Stimulated activated CD8-positive, alpha-beta memory T cell treated with anti-CD3 and anti-CD28 coated beads, Interleukin-7, amount 100 ng/mL, for 24 hours (primary cell): ENCODE measurements around the gene SLC35A2.

Experiments
- DNase-seq: peaks from one replicate; pipeline ENCODE4 v3.0.0-alpha.2; 2020; ENCODE audit warnings: low read depth

The SLC35A2 gene

GRCh38 chrX:48927736-48928382 lies 16.4 kb upstream of the SLC35A2 start:
- DNase-seq = no peak

DNA sequence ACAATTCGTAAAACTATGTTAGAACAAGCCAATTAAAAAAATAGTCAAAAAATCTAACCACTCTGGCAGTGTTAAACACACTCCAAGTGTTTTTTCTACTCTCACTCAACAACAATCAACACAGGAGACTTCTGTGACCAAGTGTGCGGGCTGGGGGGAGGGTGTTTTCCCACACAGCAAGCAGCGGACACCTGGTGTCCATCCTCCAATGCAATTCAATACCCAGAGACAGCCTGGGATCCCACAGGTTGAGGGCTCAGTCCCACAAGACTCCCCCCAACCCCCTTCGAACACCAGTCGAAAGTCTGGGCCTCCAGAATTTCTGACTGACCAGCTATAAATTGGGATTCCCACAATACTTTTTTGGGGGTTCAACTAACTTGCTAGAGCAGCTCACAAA lies 15.7 kb upstream of the SLC35A2 start:
- DNase-seq = no peak

- no peak for DNase-seq
Observed at GRCh38 chrX:48924270-48924669, 12.8 kb upstream of the SLC35A2 start.

DNA sequence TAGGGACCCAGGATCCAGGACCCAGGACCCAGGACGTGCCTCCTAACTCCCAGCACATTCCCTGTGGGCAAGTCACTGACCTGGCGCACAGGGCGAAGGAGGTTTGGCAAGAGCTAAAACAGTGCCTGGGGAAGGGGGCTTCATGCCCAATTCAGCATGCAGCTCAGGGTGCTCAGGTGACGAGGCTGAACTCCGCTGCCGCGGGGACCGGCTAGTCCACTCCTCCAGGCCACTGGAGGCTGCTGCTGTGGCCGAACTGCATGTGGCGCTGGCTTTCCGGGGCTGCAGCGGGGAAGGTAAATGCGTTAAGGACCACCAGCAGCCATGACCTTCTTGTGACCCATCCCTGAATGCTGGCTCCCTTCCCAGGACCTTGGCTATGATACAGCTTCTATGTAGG lies 12.3 kb upstream of the SLC35A2 start:
- DNase-seq = no peak

- DNase-seq = no peak
Observed at GRCh38 chrX:48920718-48921104, 9.3 kb upstream of the SLC35A2 start.

GRCh38 chrX:48919947-48920717 lies 8.7 kb upstream of the SLC35A2 start:
- no peak for DNase-seq

GRCh38 chrX:48919360-48919841 lies 8.0 kb upstream of the SLC35A2 start:
- no peak for DNase-seq

- DNase-seq = peak; percentile 67
Observed at GRCh38 chrX:48918643-48919340, 7.3 kb upstream of the SLC35A2 start, which contains the start of gene PIM2. Gene PIM2 (minus strand): TSS chrX:48919024. CDS start chrX:48918834, 190 bp downstream.

DNA sequence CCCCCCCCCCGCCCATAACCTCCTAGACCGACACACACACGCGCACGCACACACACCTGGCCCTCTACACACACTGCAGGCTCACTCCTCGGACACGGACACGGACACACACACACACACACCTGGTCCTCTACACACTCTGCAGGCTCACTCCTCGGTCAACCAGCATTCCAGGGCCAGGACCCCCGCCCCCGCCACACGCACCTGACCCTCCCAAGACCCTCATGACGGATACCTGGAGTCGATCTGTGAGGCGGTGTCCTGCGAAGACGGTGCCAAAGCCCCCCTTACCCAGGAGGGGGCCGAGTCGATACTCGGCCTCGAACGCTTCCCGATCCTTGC lies 6.8 kb upstream of the SLC35A2 start:
- DNase-seq = no peak

GRCh38 chrX:48917139-48918001 lies 5.9 kb upstream of the SLC35A2 start:
- DNase-seq = peak; percentile 63

GRCh38 chrX:48914593-48915493 lies 3.4 kb upstream of the SLC35A2 start:
- DNase-seq = no peak

- no peak for DNase-seq
Observed at GRCh38 chrX:48913605-48914366, 2.3 kb upstream of the SLC35A2 start.

DNA sequence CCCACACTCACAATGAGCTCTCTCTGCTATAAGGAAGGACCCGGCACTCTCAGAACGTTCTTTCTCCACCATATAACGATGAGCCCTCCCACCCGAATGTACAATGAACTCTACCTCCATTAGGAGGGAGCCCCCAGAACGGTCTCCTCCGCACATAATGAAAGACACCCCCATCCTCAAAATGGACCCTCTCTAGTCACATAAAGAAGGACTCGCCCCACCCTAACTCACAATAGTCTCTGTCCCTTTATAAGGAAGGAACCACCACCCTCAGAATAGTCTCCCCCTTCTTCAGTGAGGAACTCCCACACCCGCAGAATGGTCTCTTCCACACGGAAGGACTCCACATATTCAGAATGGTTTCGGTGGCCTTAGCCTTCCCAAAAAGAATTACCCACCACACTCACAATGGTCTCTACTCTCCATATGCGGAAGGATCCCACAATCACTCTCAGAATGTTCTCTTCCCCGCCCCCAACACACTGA lies 477 bp downstream of the SLC35A2 start:
- DNase-seq = no peak

DNA sequence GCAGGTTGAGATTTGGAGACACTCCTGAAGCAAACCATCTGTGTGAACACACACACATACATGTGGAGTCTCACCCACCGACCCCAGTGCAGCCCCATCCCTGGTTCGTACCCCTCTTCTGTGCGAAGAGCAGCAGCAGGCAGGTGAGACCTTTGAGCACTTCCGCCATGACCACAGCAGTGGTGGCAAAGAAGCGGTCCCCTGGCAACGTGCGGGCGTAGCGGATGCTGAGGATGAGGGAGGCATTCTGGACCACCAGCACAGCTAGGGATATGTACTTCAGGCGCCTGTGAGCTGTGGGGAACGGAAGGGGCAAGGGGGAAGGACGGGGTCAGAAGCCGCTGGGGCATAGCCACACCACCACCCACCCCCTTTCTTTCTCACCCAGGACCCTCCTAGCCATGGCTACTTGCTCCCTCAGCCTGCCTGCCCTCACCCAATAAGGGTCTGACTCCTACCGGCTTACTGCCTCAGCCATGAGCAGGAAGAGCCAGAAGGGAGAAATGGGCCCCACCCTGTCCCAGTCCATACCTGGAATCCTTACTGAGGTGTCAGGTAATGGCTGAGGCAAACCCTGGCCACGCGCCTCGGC lies 1.6 kb downstream of the SLC35A2 start:
- no peak for DNase-seq

DNA sequence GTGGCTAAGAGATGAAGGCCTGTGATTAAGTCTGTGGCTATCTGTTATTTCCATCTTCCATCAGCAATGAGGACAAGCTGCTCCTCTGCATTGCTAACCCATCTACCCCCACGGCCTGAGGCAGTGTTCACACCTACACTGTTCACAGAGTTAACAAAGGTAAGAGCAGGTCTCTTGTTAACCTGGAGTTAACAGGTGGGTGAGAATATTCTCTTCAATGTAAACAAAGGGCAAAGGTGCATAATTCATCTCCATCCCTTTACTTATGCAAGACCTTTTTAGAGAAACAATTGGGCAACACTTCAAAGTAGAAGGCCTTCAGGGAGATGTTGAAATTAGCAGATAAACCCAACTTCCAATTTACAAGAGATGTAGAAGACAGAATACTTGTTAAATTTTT lies 2.8 kb downstream of the SLC35A2 start:
- DNase-seq = no peak

DNA sequence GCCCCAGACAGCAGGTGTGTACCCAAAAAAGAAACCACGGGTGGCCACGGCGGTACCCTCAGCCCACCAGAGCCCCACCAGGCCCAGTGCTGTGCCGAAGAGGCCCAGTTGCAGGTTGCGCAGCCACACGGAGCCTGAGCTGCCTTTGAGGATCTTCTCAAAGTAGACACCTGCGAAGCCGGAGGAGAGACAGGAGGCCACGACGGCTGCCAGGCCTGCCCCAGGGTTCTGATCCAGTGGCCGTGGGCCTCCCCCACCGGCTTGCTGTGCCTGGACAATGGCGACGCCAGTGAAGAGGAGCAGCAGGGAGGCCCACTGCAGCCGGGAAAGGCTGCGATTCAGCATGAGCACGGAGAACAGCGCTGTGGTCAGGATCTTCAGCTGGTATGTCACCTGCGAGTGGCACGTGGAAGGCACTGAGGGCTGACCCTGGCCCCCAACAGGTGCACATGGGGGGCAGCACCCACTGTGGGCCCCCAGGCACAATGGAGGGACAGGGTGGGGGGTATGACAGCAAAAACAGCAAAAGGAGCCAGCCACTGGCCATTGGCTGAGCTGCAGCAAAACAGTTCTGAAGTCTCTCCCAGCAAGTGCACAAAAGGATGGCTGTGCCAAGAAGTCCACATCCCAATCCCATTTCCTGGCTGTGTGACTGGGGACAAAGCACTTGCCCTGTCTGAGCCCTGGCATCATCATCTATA lies 6.2 kb downstream of the SLC35A2 start:
- no peak for DNase-seq

DNA sequence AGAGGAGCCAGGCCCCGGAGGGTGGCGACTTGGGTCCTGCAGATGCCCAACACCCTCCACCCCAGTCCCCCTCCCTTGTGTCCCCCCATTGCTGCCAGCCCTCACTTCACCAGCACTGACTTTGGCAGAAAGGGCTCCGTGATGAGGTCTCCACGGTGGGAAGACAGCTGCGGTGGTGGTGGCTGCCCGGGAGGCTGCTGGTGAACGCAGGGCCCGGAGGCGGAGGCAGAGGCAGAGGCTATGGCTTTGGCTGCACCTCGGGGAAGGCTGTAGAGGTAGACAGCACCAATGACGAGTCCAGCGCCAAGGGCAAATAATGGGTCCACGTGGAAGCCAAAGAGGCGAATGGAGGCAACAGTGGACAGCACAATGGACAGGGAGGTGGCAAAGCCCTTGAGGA lies 6.8 kb downstream of the SLC35A2 start:
- DNase-seq = no peak

GRCh38 chrX:48904180-48904579 lies 7.3 kb downstream of the SLC35A2 start:
- DNase-seq = no peak

DNA sequence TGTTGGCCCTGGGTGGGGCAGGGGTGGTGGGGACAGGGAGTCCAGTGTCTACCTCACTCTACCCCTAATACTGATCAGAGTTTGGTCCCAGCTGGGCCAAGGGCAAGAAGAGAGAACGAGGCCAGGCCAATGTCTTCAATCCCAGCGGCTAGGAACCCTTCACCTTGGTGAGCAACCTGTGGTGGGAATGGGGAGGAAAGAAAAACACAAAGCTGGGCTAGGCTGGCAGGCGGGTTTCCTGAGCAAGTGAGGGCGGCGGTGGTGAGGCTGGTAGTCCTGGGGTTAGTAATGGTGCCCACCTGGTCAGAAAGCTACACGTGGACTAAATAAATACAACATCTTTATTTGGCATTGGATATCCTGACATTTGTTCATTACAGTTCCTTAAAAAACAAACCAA lies 8.2 kb downstream of the SLC35A2 start:
- DNase-seq = no peak
